Colonic mucosa (tissue), 4 donors: ENCODE data around the gene GIMAP2. TPM values are rescaled to one million over a fixed set of nuclear protein-coding genes. Genes with fewer than 3 reads are reported as not detected.
"Not testable (repeated sequence)": the region's sequence is repeated elsewhere in the genome, so short reads cannot be mapped to it uniquely, and the experiment has no call there.

Experiments used
- DNase-seq: peaks from one replicate; pipeline ENCODE4 v3.0.0-alpha.2; 2020
- H3K27ac ChIP-seq: fragments of 200-600 bp; one replicate; pipeline ENCODE4 v1.8.0; 2021
- H3K27me3 ChIP-seq: fragments of 200-600 bp; one replicate; pipeline ENCODE4 v1.8.0; 2021
- H3K36me3 ChIP-seq: fragments of 200-600 bp; one replicate; pipeline ENCODE4 v1.8.0; 2021
- H3K4me1 ChIP-seq: fragments of 200-600 bp; one replicate; pipeline ENCODE4 v1.8.0; 2021; ENCODE audit warnings: mild to moderate bottlenecking
- H3K4me3 ChIP-seq: fragments of 200-600 bp; one replicate; pipeline ENCODE4 v1.8.0; 2021
- H3K9ac ChIP-seq, 2 donors: one replicate each; pipeline ENCODE4 v1.7.0; 2013; ENCODE audit warnings: control low read depth in 2 of 2, low read depth in 2 of 2, low read length in 2 of 2
- H3K9me3 ChIP-seq: fragments of 200-600 bp; one replicate; pipeline ENCODE4 v1.8.0; 2021
- CTCF ChIP-seq: fragments of 200-600 bp; IDR thresholded peaks from one replicate; pipeline ENCODE4 v1.8.0; 2022; ENCODE audit warnings: antibody characterized with exemption, mild to moderate bottlenecking
- intact Hi-C: fragments of 100-400 bp; cut with DNase I; formaldehyde crosslinking; loops from one replicate; pipeline ENCODE4 v1.14.1; 2022
- total RNA-seq, 2 donors: library from RNA; stranded (reverse); fragmentation: NEBNext Ultra II Directional in 1 of 2; extraction: Animal tissue kit (Norgen Biotek cat#: 25700) in 1 of 2; gene quantifications; one replicate each; pipeline ENCODE4 v1.2.1, GENCODE V29; 2021
- donor health status: healthy.
- donor health status: DM: no; HTN: no; CAD: no.
- donor health status: DM: no; HTN: no; CAD: no.

Gene GIMAP2
- total RNA-seq, 2 donors from 2014 or later = 6.5 to 6.9 TPM

- DNase-seq = no peak
- no peak for TF ChIP-seq CTCF
- no peaks in the 10 kb centered on the region for H3K36me3 ChIP-seq
- intact Hi-C loops = no loop called here
- H3K9ac ChIP-seq = no peak overlapping the region
- no peak overlapping the region for H3K27ac ChIP-seq
- no peak overlapping the region for H3K4me3 ChIP-seq
- no peaks in the 10 kb centered on the region for H3K4me1 ChIP-seq
- H3K27me3 ChIP-seq = no peaks in the 10 kb centered on the region
- H3K9me3 ChIP-seq = no peaks in the 10 kb centered on the region
These were observed 17.0 kb upstream of the GIMAP2 start for GRCh38 chr7:150668472-150668911.

GRCh38 chr7:150668977-150669376 is 16.5 kb upstream of the GIMAP2 start:
- Histone ChIP-seq H3K9ac (no peak overlapping the region), H3K9me3 (no peaks in the 10 kb centered on the region), H3K27ac (no peak overlapping the region), H3K27me3 (no peaks in the 10 kb centered on the region), H3K4me3 (no peak overlapping the region), H3K36me3 (no peaks in the 10 kb centered on the region), H3K4me1 (no peaks in the 10 kb centered on the region)
- no peak for TF ChIP-seq CTCF
- intact Hi-C loops = no loop called here
- DNase-seq = no peak

GRCh38 chr7:150671798-150672585 is 13.5 kb upstream of the GIMAP2 start:
- H3K27me3 ChIP-seq, DNase-seq, H3K36me3 ChIP-seq, H3K9me3 ChIP-seq, intact Hi-C loops, H3K4me3 ChIP-seq, H3K4me1 ChIP-seq, H3K9ac ChIP-seq, H3K27ac ChIP-seq: not testable (repeated sequence)

GRCh38 chr7:150675714-150676113 is 9.8 kb upstream of the GIMAP2 start:
- H3K4me1 ChIP-seq = no peaks in the 10 kb centered on the region

GRCh38 chr7:150676276-150676675 is 9.2 kb upstream of the GIMAP2 start:
- DNase-seq, H3K4me3 ChIP-seq, H3K27me3 ChIP-seq, H3K9ac ChIP-seq, H3K9me3 ChIP-seq, H3K36me3 ChIP-seq, H3K4me1 ChIP-seq, intact Hi-C loops: not testable (repeated sequence)
- H3K27ac ChIP-seq = peak overlapping the region; percentile 44

More at GRCh38 chr7:150675714-150676113, 9.8 kb upstream of the GIMAP2 start:
- Histone ChIP-seq H3K4me3 (no peak overlapping the region), H3K9me3 (no peaks in the 10 kb centered on the region), H3K27me3 (no peaks in the 10 kb centered on the region), H3K36me3 (no peaks in the 10 kb centered on the region), H3K9ac (no peak overlapping the region), H3K27ac (peak overlapping the region; percentile 44)
- no peak for TF ChIP-seq CTCF
- DNase-seq = no peak
- intact Hi-C loops = no loop called here

GRCh38 chr7:150676854-150677253 is 8.7 kb upstream of the GIMAP2 start:
- H3K36me3 ChIP-seq, H3K9me3 ChIP-seq, intact Hi-C loops, DNase-seq, H3K9ac ChIP-seq, H3K4me1 ChIP-seq, H3K27me3 ChIP-seq, H3K4me3 ChIP-seq: not testable (repeated sequence)
- peak overlapping the region; percentile 27 for H3K27ac ChIP-seq

- H3K9ac ChIP-seq, H3K4me1 ChIP-seq, H3K9me3 ChIP-seq, H3K27me3 ChIP-seq, H3K27ac ChIP-seq, H3K4me3 ChIP-seq, H3K36me3 ChIP-seq, DNase-seq, intact Hi-C loops: not testable (repeated sequence)
These were observed 6.9 kb upstream of the GIMAP2 start for GRCh38 chr7:150678601-150679000.

GRCh38 chr7:150680364-150680763 is 5.1 kb upstream of the GIMAP2 start:
- H3K9ac ChIP-seq, H3K27ac ChIP-seq, intact Hi-C loops, H3K4me1 ChIP-seq, DNase-seq, H3K36me3 ChIP-seq, H3K9me3 ChIP-seq, H3K4me3 ChIP-seq, H3K27me3 ChIP-seq: not testable (repeated sequence)
